HG03135 (cell line): ENCODE results near the gene CNOT8.
"Not testable (repeated sequence)": the region's sequence is repeated elsewhere in the genome, so short reads cannot be mapped to it uniquely, and the experiment has no call there.

ENCODE experiments used
- ATAC-seq: cut with Tn5 transposase; IDR thresholded peaks from one replicate; pipeline ENCODE4 v1.9.1; 2021; ENCODE audit warnings: mild to moderate bottlenecking, moderate library complexity; ENCODE audit not compliant: unreplicated experiment

The CNOT8 gene

GRCh38 chr5:154834053-154834452, 24.4 kb upstream of the CNOT8 start:
- ATAC-seq, result no peak

GRCh38 chr5:154835701-154836052, 22.8 kb upstream of the CNOT8 start:
- not testable (repeated sequence) for ATAC-seq

- no peak for ATAC-seq
Measured at GRCh38 chr5:154836225-154836624, 22.2 kb upstream of the CNOT8 start.

GRCh38 chr5:154837009-154837901, 21.2 kb upstream of the CNOT8 start:
- no peak for ATAC-seq

GRCh38 chr5:154840435-154841272, 17.8 kb upstream of the CNOT8 start:
- ATAC-seq, result no peak

- ATAC-seq, result no peak
Measured at GRCh38 chr5:154841273-154841661, 17.2 kb upstream of the CNOT8 start.

GRCh38 chr5:154842689-154843530, 15.5 kb upstream of the CNOT8 start:
- ATAC-seq, result no peak

- no peak for ATAC-seq
Measured at GRCh38 chr5:154844809-154845208, 13.6 kb upstream of the CNOT8 start.

- no peak for ATAC-seq
Measured at GRCh38 chr5:154849264-154849785, 9.1 kb upstream of the CNOT8 start.

- no peak for ATAC-seq
Measured at GRCh38 chr5:154849791-154850201, 8.6 kb upstream of the CNOT8 start.

GRCh38 chr5:154850255-154851062, 8.0 kb upstream of the CNOT8 start, which contains the start of gene FAXDC2:
Gene FAXDC2 (minus strand): TSS chr5:154850603. CDS start chr5:154838178, 12,425 bp downstream.
- ATAC-seq, result no peak

- ATAC-seq, result no peak
Measured at GRCh38 chr5:154851351-154851750, 7.1 kb upstream of the CNOT8 start.

- peak; percentile 56 for ATAC-seq
Measured at GRCh38 chr5:154857530-154858296, 714 bp upstream of the CNOT8 start.

GRCh38 chr5:154858972-154859871, 795 bp downstream of the CNOT8 start:
- no peak for ATAC-seq

GRCh38 chr5:154860123-154860522, 1.7 kb downstream of the CNOT8 start:
- ATAC-seq, result no peak

GRCh38 chr5:154860765-154861164, 2.3 kb downstream of the CNOT8 start:
- ATAC-seq, result no peak

- ATAC-seq, result no peak
Measured at GRCh38 chr5:154861946-154862345, 3.5 kb downstream of the CNOT8 start.

GRCh38 chr5:154862766-154863165, 4.3 kb downstream of the CNOT8 start:
- no peak for ATAC-seq
